GM12891 (cell line): ENCODE data around the gene MOGAT1.
"Not testable (repeated sequence)": the region's sequence is repeated elsewhere in the genome, so short reads cannot be mapped to it uniquely, and the experiment has no call there.

ENCODE experiments used
- DNase-seq: peaks from one replicate; pipeline ENCODE4 v3.0.0; 2011; ENCODE audit warnings: low spot score; ENCODE audit not compliant: insufficient read length
- FAIRE-seq: peaks from 2 replicates; lab custom pipeline; 2011; peaks lifted over from hg19 to GRCh38; lab: Jason Lieb, UNC
- PAX5 ChIP-seq: IDR thresholded peaks from 2 replicates; pipeline ENCODE4 v1.6.1; 2011; ENCODE audit warnings: low read length, moderate library complexity, mild to moderate bottlenecking; ENCODE audit not compliant: insufficient read depth, severe bottlenecking
- POLR2A ChIP-seq: IDR thresholded peaks from 2 replicates; pipeline ENCODE4 v1.6.1; 2011; ENCODE audit warnings: low read depth, low read length, control low read depth
- POLR2AphosphoS5 ChIP-seq: IDR thresholded peaks from 2 replicates; pipeline ENCODE4 v1.6.1; 2011; ENCODE audit warnings: low read depth, low read length, control low read depth
- POU2F2 ChIP-seq: IDR thresholded peaks from 2 replicates; pipeline ENCODE4 v1.6.1; 2011; ENCODE audit warnings: low read depth, mild to moderate bottlenecking, control low read depth, low read length, moderate library complexity
- SPI1 ChIP-seq: IDR thresholded peaks from 2 replicates; pipeline ENCODE4 v1.6.1; 2011; ENCODE audit warnings: low read depth, low read length, control low read depth
- TAF1 ChIP-seq: IDR thresholded peaks from 2 replicates; pipeline ENCODE4 v1.6.1; 2011; ENCODE audit warnings: low read depth, low read length, control low read depth

MOGAT1 gene

DNA sequence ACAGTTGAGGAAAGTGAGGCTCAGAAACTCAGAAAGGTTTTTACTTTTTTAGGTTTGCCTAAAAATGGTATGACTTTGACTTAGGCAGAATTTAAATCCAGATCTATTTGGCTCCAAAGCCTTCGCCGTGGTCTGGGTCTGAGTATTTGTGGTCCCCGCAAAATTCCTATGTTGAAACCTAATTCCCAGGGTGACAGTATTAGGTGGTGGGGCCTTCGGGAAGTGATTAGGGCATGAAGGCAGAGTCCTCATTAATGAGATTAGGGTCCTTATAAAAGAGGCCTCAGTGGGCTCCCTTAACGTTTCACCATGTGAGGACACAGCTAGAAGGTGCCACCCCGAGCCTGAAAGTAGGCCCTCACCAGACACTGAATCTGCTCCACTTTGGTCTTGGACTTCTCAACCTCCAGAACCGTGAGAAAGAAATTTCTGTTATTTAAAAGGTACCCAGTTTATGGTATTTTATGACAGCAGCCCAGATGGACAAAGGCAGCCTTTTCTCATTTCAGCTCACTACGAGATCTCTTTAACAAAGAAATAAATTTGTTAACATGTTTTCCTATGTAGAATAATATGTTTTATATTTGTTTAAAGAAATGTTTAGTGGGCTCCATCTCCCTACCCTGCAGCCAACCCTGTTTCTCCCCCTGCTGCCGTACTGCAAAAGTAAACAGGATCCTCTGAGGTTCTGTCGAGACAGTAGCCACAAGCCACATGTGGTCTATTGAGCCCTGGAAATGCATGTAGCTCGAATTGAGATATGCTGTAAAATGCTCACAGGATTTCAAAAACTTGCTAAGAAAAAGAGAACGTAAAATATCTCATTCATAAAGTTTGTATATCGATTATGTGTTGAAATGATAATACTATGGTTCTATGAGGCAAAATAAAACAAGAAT lies 80.6 kb downstream of the MOGAT1 start:
- DNase-seq (no peak), FAIRE-seq (no peak)
- TF ChIP-seq POU2F2 (no peak), PAX5 (no peak), POLR2A (no peak), TAF1 (no peak), SPI1 (no peak), POLR2AphosphoS5 (no peak)

GRCh38 chr2:222752746-222753145 lies 81.3 kb downstream of the MOGAT1 start:
- FAIRE-seq (no peak), DNase-seq (no peak)
- TF ChIP-seq SPI1: no peak
- TF ChIP-seq POU2F2: no peak
- no peak for TF ChIP-seq POLR2AphosphoS5
- no peak for TF ChIP-seq PAX5
- TF ChIP-seq TAF1: no peak
- no peak for TF ChIP-seq POLR2A

DNA sequence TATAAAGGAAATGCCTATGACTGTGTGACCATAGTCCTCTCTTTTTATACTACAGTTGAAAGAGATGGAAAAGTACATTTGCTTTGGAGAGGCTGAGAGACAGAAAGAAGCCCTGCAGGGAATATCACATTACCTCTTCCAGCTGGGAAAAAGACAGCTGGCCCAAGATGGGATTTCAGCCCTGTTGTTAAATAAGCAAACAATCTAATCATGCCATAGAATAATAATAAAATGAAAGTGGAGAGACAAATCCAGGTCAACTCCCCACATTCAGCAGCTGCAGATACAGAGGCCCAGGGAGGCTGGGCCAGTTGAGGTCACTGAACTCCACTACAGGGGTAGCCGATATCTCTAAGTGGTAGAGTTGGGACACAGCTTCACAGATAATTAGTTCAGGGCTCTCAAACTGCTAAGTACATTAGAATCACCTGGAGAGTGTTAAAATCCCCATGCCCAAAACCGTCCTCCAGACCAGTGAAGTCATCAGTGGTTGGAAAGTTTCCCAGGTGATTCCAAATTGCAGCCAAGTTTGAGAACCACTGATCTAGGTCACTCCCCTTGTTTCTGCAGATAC lies 81.9 kb downstream of the MOGAT1 start:
- DNase-seq (no peak), FAIRE-seq (no peak)
- TF ChIP-seq POLR2A (no peak), POLR2AphosphoS5 (no peak), TAF1 (no peak), POU2F2 (no peak), PAX5 (no peak), SPI1 (no peak)

DNA sequence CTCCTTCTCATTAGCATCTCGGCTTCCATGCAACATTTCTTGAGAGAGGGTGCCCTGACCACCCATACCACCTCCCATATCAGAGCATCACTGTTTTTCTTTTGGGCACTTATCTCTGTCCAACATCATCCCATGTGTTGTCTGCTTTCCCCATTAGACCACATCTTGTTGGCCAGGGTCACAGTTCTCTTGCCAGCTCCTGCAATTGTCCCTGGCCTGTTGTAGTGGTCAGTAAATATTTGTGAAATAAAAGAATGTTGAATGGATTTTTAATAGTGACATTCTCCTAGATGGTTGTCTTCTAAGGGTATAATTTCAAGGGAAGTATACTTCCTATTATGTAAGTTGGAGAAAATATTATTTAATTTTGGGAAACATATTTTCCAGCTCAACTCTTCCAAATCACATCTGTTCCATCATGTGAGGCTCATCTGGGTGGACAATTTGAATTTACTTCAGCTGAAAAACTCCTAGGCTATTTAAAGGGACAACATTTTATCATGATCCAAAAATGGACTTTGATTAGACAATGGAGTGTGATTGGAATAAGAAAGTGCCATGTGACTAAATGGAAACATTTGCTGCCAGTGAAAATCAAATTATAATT lies 83.0 kb downstream of the MOGAT1 start:
- TF ChIP-seq TAF1 (no peak), POLR2AphosphoS5 (no peak), POLR2A (no peak), SPI1 (no peak), PAX5 (no peak), POU2F2 (no peak)
- DNase-seq: no peak
- no peak for FAIRE-seq

DNA sequence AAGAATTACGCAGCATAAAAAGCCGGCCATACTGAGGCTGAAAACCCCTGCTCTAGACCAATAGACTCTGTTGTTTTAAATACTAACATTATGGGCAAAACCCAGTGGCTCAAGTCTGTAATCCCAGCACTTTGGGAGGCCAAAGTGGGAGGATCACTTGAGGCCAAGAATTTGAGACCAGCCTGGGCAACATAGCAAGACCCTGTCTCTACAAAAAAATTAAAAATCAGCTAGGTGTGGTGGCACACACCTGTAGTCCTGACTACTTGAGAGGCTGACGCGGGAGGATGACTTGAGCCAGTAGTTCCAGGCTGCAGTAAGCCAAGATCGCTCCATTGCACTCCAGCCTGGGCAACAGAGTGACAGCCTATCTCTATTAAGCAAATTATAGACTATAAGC lies 84.1 kb downstream of the MOGAT1 start:
- not testable (repeated sequence) for FAIRE-seq, DNase-seq

DNA sequence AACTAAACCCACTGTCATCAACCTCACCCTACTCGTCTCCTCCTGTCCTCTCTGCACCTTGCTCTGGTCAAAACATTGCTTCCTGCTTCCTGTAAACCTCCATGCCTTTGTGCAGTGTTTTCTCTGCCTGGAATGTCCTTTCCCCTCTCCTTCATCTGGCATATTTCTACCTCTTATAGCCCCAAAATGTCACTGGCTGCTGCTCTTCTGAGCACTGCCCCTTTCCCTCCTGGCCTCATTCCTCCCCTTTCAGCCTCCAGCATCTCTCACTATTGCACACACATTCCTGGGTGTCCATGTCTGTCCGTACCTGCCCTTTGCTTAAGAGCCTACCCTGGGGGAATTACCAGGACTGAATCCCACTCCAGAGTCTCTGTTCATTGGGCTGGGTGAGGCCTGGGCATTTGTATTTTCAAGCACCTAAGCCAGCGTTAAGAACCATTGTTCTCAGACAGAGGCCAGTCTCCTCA lies 84.9 kb downstream of the MOGAT1 start:
- FAIRE-seq (no peak), DNase-seq (no peak)

GRCh38 chr2:222756951-222757650 lies 85.6 kb downstream of the MOGAT1 start:
- FAIRE-seq (no peak), DNase-seq (no peak)
- TF ChIP-seq POLR2AphosphoS5: no peak

More for the DNA sequence above, 84.9 kb downstream of the MOGAT1 start:
- TF ChIP-seq SPI1: no peak
